ENCODE measurements around the gene SLC9A5. TPM values are rescaled to one million over a fixed set of nuclear protein-coding genes. Genes with fewer than 3 reads are reported as not detected.

Gene SLC9A5
- 0.65 and 1.4 TPM in 2 replicates for total RNA-seq (ENCODE audit: low replicate concordance)

- no peak for TF ChIP-seq CTCF (IDR thresholded peaks at IDR 0.05; ENCODE audit: insufficient read depth, low read length)
- no peak for DNase-seq (ENCODE audit: low read depth)
- H3K4me3 ChIP-seq (ENCODE audit: low read depth, low read length), result peak within 1 kb of the TSS; percentile 65
Observed at GRCh38 chr16:67248401-67249177, at the start of gene SLC9A5. TSS of gene SLC9A5 (plus strand) at chr16:67248979. CDS start at chr16:67249015, 36 bp downstream.

- no peak for DNase-seq (ENCODE audit: low read depth)
- peak; percentile 39 for TF ChIP-seq CTCF (IDR thresholded peaks at IDR 0.05; ENCODE audit: insufficient read depth, low read length)
- H3K4me3 ChIP-seq (ENCODE audit: low read depth, low read length), result no peak within 1 kb of the TSS
Observed at GRCh38 chr16:67199011-67199807, 49.6 kb upstream of the SLC9A5 start, which contains the start of gene ELMO3. TSS of gene ELMO3 (plus strand) at chr16:67199131. CDS start at chr16:67199327, 196 bp downstream.

GRCh38 chr16:67199808-67200198, 49.0 kb upstream of the SLC9A5 start:
- DNase-seq (ENCODE audit: low read depth), result no peak
- H3K4me3 ChIP-seq (ENCODE audit: low read depth, low read length), result no peak overlapping the region
- no peak for TF ChIP-seq CTCF (IDR thresholded peaks at IDR 0.05; ENCODE audit: insufficient read depth, low read length)

- H3K4me3 ChIP-seq (ENCODE audit: low read depth, low read length), result no peak overlapping the region
- DNase-seq (ENCODE audit: low read depth), result no peak
- TF ChIP-seq CTCF (IDR thresholded peaks at IDR 0.05; ENCODE audit: insufficient read depth, low read length), result no peak
Observed at GRCh38 chr16:67200491-67200890, 48.3 kb upstream of the SLC9A5 start.

GRCh38 chr16:67201411-67202345, 47.1 kb upstream of the SLC9A5 start:
- DNase-seq (ENCODE audit: low read depth), result no peak
- TF ChIP-seq CTCF (IDR thresholded peaks at IDR 0.05; ENCODE audit: insufficient read depth, low read length), result no peak
- no peak overlapping the region for H3K4me3 ChIP-seq (ENCODE audit: low read depth, low read length)

GRCh38 chr16:67202426-67202825, 46.4 kb upstream of the SLC9A5 start:
- H3K4me3 ChIP-seq (ENCODE audit: low read depth, low read length), result no peak overlapping the region
- DNase-seq (ENCODE audit: low read depth), result no peak
- TF ChIP-seq CTCF (IDR thresholded peaks at IDR 0.05; ENCODE audit: insufficient read depth, low read length), result no peak

All from fibroblast of the aortic adventitia (primary cell).